ENCODE results near the gene CEP120. TPM values are rescaled to one million over a fixed set of nuclear protein-coding genes. Genes with fewer than 3 reads are reported as not detected.
"Not testable (repeated sequence)": the region's sequence is repeated elsewhere in the genome, so short reads cannot be mapped to it uniquely, and the experiment has no call there.

CEP120 gene
- total and polyA plus RNA-seq, 2 experiments from 2014 or later, result 4.9 to 16.3 TPM

DNA sequence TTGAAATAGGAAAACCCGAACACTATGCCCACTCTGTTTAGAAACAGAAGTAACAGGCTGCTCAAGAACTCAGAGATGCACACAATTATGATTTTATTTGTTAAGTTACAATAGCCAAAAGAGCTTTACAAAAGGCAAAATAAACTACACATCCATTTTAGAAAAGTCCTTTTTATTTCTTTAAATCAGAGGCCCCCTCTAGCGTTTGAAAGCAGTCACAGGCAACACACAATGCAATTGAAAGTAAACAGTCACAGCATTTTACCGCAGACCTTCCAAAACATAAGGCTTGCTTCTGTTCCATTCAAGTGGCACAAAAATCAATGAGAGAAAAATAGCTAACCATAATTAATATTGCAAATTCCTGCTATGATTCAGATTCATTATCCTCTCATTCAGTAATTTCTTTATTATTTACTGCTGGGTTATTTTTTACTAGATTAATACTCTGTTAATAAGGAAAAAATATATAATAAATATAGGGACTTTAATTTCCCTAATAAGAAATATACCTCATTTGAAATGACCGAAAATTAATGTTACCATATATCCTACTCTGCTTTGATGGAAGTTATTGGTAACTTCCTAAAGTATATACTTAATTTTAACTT is 78.3 kb downstream of the CEP120 start:
- no peaks in the 10 kb centered on the region for H3K4me1 Mint-ChIP-seq
- Histone ChIP-seq H3K4me3 (no peak overlapping the region), H3K27ac (ENCODE audit: low read depth) (no peak overlapping the region), H3K79me2 (replicated peaks; ENCODE audit: insufficient read depth) (no peaks in the 10 kb centered on the region), H2AFZ (no peak overlapping the region), H3K27me3 (ENCODE audit: insufficient read depth) (no peaks in the 10 kb centered on the region), H3K4me1 (ENCODE audit: insufficient read depth) (no peaks in the 10 kb centered on the region), H4K20me1 (replicated peaks; ENCODE audit: insufficient read depth) (no peaks in the 10 kb centered on the region), H3F3A (replicated peaks; ENCODE audit: low read depth) (no peaks in the 10 kb centered on the region), H3K4me2 (no peak overlapping the region), H3K36me3 (ENCODE audit: insufficient read depth) (no peaks in the 10 kb centered on the region), H3K9me2 (ENCODE audit: insufficient read depth) (no peaks in the 10 kb centered on the region)
- H3K4me3 Mint-ChIP-seq, result no peak overlapping the region
- no peaks in the 10 kb centered on the region for H3K9me3 Mint-ChIP-seq
- ATAC-seq (no peak; the same call in 2 of the 3 replicates), DNase-seq (ENCODE audit: low spot score) (peak; percentile 76)
- no peak overlapping the region for H3K27ac Mint-ChIP-seq
- H3K27me3 Mint-ChIP-seq (ENCODE audit: insufficient read depth, low read depth, poor library complexity), result no peaks in the 10 kb centered on the region
- H3K36me3 Mint-ChIP-seq (ENCODE audit: low read depth), result peaks cover 3% of the 10 kb centered on the region; the same call in 2 of the 3 replicates
- TF ChIP-seq, protein P1, sequence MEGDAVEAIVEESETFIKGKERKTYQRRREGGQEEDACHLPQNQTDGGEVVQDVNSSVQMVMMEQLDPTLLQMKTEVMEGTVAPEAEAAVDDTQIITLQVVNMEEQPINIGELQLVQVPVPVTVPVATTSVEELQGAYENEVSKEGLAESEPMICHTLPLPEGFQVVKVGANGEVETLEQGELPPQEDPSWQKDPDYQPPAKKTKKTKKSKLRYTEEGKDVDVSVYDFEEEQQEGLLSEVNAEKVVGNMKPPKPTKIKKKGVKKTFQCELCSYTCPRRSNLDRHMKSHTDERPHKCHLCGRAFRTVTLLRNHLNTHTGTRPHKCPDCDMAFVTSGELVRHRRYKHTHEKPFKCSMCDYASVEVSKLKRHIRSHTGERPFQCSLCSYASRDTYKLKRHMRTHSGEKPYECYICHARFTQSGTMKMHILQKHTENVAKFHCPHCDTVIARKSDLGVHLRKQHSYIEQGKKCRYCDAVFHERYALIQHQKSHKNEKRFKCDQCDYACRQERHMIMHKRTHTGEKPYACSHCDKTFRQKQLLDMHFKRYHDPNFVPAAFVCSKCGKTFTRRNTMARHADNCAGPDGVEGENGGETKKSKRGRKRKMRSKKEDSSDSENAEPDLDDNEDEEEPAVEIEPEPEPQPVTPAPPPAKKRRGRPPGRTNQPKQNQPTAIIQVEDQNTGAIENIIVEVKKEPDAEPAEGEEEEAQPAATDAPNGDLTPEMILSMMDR (conservative IDR thresholded peaks at IDR 0.05; ENCODE audit: low read depth in 2 of 2), result peak; percentile 66 to 90
- TF ChIP-seq EZH2phosphoT487 (IDR thresholded peaks at IDR 0.05; ENCODE audit: unreplicated experiment), result no peak

DNA sequence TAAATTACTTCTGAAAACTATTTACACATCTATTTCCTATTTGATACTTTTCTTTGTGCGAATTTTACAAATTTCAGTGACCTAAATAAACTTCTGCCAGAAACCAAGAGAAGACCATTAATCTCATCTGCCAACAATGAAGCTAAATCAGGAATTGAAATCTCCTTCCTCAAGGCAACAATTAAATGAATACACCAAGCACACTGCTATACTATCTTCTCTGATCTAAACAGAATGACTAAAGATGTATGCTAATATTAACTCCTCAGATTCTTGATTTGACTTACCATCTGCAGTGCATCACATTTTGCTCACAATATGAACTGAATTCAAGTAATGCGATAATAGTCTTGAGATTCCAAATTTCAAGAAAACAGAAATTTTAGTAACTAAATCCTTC is 82.3 kb downstream of the CEP120 start:
- TF ChIP-seq ZNF114 (CRISPR knock-in tag; IDR thresholded peaks at IDR 0.05) (no peak), JUNB (IDR thresholded peaks at IDR 0.05; ENCODE audit: unreplicated experiment) (no peak), NANOG (IDR thresholded peaks at IDR 0.05; ENCODE audit: borderline replicate concordance) (no peak)
- TF ChIP-seq, protein P2, sequence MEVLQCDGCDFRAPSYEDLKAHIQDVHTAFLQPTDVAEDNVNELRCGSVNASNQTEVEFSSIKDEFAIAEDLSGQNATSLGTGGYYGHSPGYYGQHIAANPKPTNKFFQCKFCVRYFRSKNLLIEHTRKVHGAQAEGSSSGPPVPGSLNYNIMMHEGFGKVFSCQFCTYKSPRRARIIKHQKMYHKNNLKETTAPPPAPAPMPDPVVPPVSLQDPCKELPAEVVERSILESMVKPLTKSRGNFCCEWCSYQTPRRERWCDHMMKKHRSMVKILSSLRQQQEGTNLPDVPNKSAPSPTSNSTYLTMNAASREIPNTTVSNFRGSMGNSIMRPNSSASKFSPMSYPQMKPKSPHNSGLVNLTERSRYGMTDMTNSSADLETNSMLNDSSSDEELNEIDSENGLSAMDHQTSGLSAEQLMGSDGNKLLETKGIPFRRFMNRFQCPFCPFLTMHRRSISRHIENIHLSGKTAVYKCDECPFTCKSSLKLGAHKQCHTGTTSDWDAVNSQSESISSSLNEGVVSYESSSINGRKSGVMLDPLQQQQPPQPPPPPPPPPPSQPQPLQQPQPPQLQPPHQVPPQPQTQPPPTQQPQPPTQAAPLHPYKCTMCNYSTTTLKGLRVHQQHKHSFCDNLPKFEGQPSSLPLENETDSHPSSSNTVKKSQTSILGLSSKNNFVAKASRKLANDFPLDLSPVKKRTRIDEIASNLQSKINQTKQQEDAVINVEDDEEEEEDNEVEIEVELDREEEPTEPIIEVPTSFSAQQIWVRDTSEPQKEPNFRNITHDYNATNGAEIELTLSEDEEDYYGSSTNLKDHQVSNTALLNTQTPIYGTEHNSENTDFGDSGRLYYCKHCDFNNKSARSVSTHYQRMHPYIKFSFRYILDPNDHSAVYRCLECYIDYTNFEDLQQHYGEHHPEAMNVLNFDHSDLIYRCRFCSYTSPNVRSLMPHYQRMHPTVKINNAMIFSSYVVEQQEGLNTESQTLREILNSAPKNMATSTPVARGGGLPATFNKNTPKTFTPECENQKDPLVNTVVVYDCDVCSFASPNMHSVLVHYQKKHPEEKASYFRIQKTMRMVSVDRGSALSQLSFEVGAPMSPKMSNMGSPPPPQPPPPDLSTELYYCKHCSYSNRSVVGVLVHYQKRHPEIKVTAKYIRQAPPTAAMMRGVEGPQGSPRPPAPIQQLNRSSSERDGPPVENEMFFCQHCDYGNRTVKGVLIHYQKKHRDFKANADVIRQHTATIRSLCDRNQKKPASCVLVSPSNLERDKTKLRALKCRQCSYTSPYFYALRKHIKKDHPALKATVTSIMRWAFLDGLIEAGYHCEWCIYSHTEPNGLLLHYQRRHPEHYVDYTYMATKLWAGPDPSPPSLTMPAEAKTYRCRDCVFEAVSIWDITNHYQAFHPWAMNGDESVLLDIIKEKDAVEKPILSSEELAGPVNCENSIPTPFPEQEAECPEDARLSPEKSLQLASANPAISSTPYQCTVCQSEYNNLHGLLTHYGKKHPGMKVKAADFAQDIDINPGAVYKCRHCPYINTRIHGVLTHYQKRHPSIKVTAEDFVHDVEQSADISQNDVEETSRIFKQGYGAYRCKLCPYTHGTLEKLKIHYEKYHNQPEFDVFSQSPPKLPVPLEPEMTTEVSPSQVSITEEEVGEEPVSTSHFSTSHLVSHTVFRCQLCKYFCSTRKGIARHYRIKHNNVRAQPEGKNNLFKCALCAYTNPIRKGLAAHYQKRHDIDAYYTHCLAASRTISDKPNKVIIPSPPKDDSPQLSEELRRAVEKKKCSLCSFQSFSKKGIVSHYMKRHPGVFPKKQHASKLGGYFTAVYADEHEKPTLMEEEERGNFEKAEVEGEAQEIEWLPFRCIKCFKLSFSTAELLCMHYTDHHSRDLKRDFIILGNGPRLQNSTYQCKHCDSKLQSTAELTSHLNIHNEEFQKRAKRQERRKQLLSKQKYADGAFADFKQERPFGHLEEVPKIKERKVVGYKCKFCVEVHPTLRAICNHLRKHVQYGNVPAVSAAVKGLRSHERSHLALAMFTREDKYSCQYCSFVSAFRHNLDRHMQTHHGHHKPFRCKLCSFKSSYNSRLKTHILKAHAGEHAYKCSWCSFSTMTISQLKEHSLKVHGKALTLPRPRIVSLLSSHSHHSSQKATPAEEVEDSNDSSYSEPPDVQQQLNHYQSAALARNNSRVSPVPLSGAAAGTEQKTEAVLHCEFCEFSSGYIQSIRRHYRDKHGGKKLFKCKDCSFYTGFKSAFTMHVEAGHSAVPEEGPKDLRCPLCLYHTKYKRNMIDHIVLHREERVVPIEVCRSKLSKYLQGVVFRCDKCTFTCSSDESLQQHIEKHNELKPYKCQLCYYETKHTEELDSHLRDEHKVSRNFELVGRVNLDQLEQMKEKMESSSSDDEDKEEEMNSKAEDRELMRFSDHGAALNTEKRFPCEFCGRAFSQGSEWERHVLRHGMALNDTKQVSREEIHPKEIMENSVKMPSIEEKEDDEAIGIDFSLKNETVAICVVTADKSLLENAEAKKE (CRISPR knock-in tag; IDR thresholded peaks at IDR 0.05), result no peak
- TF ChIP-seq, protein P3, sequence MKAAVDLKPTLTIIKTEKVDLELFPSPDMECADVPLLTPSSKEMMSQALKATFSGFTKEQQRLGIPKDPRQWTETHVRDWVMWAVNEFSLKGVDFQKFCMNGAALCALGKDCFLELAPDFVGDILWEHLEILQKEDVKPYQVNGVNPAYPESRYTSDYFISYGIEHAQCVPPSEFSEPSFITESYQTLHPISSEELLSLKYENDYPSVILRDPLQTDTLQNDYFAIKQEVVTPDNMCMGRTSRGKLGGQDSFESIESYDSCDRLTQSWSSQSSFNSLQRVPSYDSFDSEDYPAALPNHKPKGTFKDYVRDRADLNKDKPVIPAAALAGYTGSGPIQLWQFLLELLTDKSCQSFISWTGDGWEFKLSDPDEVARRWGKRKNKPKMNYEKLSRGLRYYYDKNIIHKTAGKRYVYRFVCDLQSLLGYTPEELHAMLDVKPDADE (IDR thresholded peaks at IDR 0.05), result no peak
- Mint-ChIP-seq H3K9me3 (no peaks in the 10 kb centered on the region), H3K36me3 (ENCODE audit: low read depth) (no peaks in the 10 kb centered on the region; the same call in 2 of the 3 replicates), H3K4me1 (no peaks in the 10 kb centered on the region), H3K27me3 (ENCODE audit: insufficient read depth, low read depth, poor library complexity) (no peaks in the 10 kb centered on the region), H3K4me3 (no peak overlapping the region), H3K27ac (no peak overlapping the region)
- Histone ChIP-seq H3K9me2 (ENCODE audit: insufficient read depth) (no peaks in the 10 kb centered on the region), H4K20me1 (replicated peaks; ENCODE audit: insufficient read depth) (no peaks in the 10 kb centered on the region), H3K4me3 (no peak overlapping the region), H3K4me1 (ENCODE audit: insufficient read depth) (no peaks in the 10 kb centered on the region), H2AFZ (no peak overlapping the region), H3K27me3 (ENCODE audit: insufficient read depth) (no peaks in the 10 kb centered on the region), H3K27ac (ENCODE audit: low read depth) (no peak overlapping the region), H3K4me2 (no peak overlapping the region), H3K36me3 (ENCODE audit: insufficient read depth) (no peaks in the 10 kb centered on the region), H3K79me2 (replicated peaks; ENCODE audit: insufficient read depth) (no peaks in the 10 kb centered on the region), H3F3A (replicated peaks; ENCODE audit: low read depth) (no peaks in the 10 kb centered on the region)
- ATAC-seq (no peak), DNase-seq (ENCODE audit: low spot score) (no peak)

DNA sequence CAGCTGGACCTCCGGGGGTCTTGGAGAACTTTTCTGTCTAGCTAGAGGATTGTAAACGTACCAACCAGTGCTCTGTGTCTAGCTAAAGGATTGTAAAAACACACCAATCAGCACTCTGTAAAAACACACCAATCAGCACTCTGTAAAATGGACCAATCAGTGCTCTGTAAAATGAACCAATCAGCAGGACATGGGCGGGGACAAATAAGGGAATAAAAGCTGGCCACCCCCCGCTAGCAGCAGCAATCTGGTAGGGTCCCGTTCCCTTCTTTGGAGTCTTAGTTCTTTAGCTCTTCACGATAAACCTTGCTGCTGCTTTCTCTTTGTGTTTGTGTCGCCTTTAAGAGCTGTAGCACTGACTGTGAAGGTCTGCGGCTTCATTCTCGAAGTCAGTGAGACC is 114.8 kb downstream of the CEP120 start:
- not testable (repeated sequence) for H3K4me1 ChIP-seq (ENCODE audit: insufficient read depth); H3K9me2 ChIP-seq (ENCODE audit: insufficient read depth); H3K4me3 ChIP-seq; H4K20me1 ChIP-seq (replicated peaks; ENCODE audit: insufficient read depth); H3F3A ChIP-seq (replicated peaks; ENCODE audit: low read depth); ATAC-seq; H3K4me1 Mint-ChIP-seq; H3K27ac ChIP-seq (ENCODE audit: low read depth); H2AFZ ChIP-seq; H3K4me3 Mint-ChIP-seq; H3K9me3 Mint-ChIP-seq; H3K27me3 ChIP-seq (ENCODE audit: insufficient read depth); H3K4me2 ChIP-seq; H3K36me3 Mint-ChIP-seq (ENCODE audit: low read depth); DNase-seq (ENCODE audit: low spot score); H3K27ac Mint-ChIP-seq; H3K27me3 Mint-ChIP-seq (ENCODE audit: insufficient read depth, low read depth, poor library complexity); H3K79me2 ChIP-seq (replicated peaks; ENCODE audit: insufficient read depth); H3K36me3 ChIP-seq (ENCODE audit: insufficient read depth)

Data from GM23338 (cell line).